Naive B cell (primary cell): Measurements from ENCODE around the gene SMIM36. TPM values are rescaled to one million over a fixed set of nuclear protein-coding genes. Genes with fewer than 3 reads are reported as not detected.
A peak's percentile ranks its signal among the peaks of the same experiment; 100 is the strongest.

Source experiments
- ATAC-seq, 2 donors: fragments of 150-1000 bp; cut with Tn5 transposase; 2 replicates each; pipeline ENCODE4 v1.10.0; 2021; ENCODE audit warnings: low read depth in 2 of 2, mild to moderate bottlenecking in 2 of 2, moderate library complexity in 2 of 2
- DNase-seq: peaks from one replicate; pipeline ENCODE4 v3.0.0; 2022
- H3K27ac Mint-ChIP-seq, 6 donors: one replicate each; pipeline ENCODE4 v1.8.0; 2020 to 2022; ENCODE audit warnings: mild to moderate bottlenecking in 6 of 6, mixed read lengths in 6 of 6, moderate library complexity in 5 of 6, inconsistent platforms in 2 of 6
- H3K27me3 Mint-ChIP-seq, 3 donors: one replicate each; pipeline ENCODE4 v1.8.0; 2021 to 2022; ENCODE audit warnings: mixed read lengths in 3 of 3, mild to moderate bottlenecking in 1 of 3
- H3K36me3 Mint-ChIP-seq, 2 donors: one replicate each; pipeline ENCODE4 v1.8.0; 2020 to 2022; ENCODE audit warnings: mixed read lengths in 2 of 2, inconsistent platforms in 1 of 2, mild to moderate bottlenecking in 1 of 2
- H3K4me1 Mint-ChIP-seq, 3 donors: one replicate each; pipeline ENCODE4 v1.8.0; 2020 to 2022; ENCODE audit warnings: mixed read lengths in 3 of 3, inconsistent platforms in 1 of 3, mild to moderate bottlenecking in 1 of 3, moderate library complexity in 1 of 3
- H3K4me3 Mint-ChIP-seq, 8 donors: one replicate each; pipeline ENCODE4 v1.8.0; 2020 to 2022; ENCODE audit warnings: mild to moderate bottlenecking in 8 of 8, mixed read lengths in 8 of 8, moderate library complexity in 8 of 8, inconsistent platforms in 2 of 8
- H3K9me3 Mint-ChIP-seq, 7 donors: one replicate each; pipeline ENCODE4 v1.8.0; 2020 to 2022; ENCODE audit warnings: mixed read lengths in 7 of 7, mild to moderate bottlenecking in 5 of 7, inconsistent platforms in 2 of 7, moderate library complexity in 1 of 7
- polyA plus RNA-seq, 6 donors: library from polyadenylated mRNA; unstranded; fragments of 300-500 nt; fragmentation: Illumina TruSeq; gene quantifications; one replicate each; pipeline ENCODE4 v1.2.3, GENCODE V29; 2021; ENCODE audit warnings: low read depth in 6 of 6

The SMIM36 gene
- not detected for polyA plus RNA-seq

GRCh38 chr17:55510986-55511721, at the start of gene SMIM36:
TSS of gene SMIM36 (minus strand) at chr17:55511452.
- ATAC-seq (no peak), DNase-seq (no peak)
- no peak within 1 kb of the TSS for H3K4me3 Mint-ChIP-seq
- no peaks in the 10 kb centered on the region for H3K9me3 Mint-ChIP-seq
- H3K27ac Mint-ChIP-seq: peak within 1 kb of the TSS in 1 of 6 donors; percentile 4
- H3K4me1 Mint-ChIP-seq: no peaks in the 10 kb centered on the region
- H3K36me3 Mint-ChIP-seq: no peaks in the 10 kb centered on the region
- H3K27me3 Mint-ChIP-seq: peaks cover 0 to 11% (median 0%) of the 10 kb centered on the region in 3 donors

- H3K36me3 Mint-ChIP-seq: no peaks in the 10 kb centered on the region
- DNase-seq (no peak), ATAC-seq (no peak)
- H3K9me3 Mint-ChIP-seq: peaks cover 0 to 6% (median 0%) of the 10 kb centered on the region in 7 donors
- peak overlapping the region in 1 of 8 donors; percentile 47 for H3K4me3 Mint-ChIP-seq
- no peaks in the 10 kb centered on the region for H3K4me1 Mint-ChIP-seq
- peaks cover 8 to 41% (median 21%) of the 10 kb centered on the region in 3 donors for H3K27me3 Mint-ChIP-seq
- no peak overlapping the region for H3K27ac Mint-ChIP-seq
Observed at GRCh38 chr17:55555772-55556171, 44.5 kb upstream of the SMIM36 start.

DNA sequence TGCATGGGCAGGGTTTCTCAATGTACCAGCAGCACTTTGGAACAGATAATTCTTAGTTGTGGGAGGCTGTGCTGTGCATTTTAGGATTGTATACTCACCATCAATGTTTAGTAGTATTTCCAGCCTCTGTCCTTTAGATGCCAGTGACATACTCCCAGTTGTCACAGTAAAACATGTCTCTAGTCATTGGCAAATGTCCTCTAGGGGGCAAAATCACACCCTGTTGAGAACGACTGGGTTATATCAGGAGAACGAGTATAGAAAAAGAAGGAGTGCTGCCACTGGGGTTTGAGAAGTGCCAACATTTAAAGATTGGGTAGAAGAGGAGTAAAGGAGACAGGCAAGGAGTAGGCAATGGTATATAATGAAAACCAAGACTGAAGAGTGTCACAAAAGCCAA, 37.9 kb upstream of the SMIM36 start:
- peaks cover 0 to 5% of the 10 kb centered on the region in 2 donors for H3K36me3 Mint-ChIP-seq
- H3K4me3 Mint-ChIP-seq: no peak overlapping the region
- no peak overlapping the region for H3K27ac Mint-ChIP-seq
- H3K4me1 Mint-ChIP-seq: no peaks in the 10 kb centered on the region
- H3K9me3 Mint-ChIP-seq: peaks cover 0 to 3% (median 0%) of the 10 kb centered on the region in 7 donors
- ATAC-seq (no peak), DNase-seq (no peak)
- H3K27me3 Mint-ChIP-seq: peaks cover 27 to 40% (median 29%) of the 10 kb centered on the region in 3 donors

DNA sequence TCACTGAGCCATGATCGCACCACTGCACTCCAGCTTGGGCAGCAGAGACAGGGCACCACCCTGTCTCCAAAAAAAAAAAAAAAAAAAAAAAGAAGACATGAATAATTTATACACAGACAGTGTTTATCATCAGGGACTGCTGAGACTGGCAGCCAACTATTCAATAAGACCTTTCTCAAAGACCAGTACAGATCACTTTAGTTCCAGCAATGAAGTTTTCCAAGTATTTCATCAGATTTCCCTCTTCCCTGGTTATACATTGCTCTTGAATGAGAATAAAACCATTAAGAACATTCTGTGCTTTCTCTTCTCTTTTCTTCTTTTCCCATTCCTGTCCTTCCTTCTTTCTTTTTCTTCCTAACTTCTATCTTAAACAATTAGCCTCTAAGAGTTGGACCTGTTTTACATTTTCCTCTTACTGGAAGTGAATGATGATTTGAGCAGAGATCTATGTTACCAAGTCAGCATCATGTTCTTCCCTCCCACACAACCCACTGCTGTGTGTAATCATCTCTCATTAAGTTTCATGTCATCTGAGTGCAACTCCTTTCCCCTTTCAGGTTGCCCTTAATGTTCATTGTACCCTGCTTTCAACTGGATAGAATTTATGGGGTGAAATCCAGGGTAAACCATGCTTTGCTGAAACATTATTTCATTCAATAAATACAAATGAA, 35.9 kb upstream of the SMIM36 start:
- peaks cover 0 to 11% (median 4%) of the 10 kb centered on the region in 7 donors for H3K9me3 Mint-ChIP-seq
- no peak for DNase-seq
- H3K4me1 Mint-ChIP-seq: no peaks in the 10 kb centered on the region
- H3K4me3 Mint-ChIP-seq: no peak overlapping the region
- peaks cover 35 to 47% (median 35%) of the 10 kb centered on the region in 3 donors for H3K27me3 Mint-ChIP-seq
- ATAC-seq: no peak
- H3K36me3 Mint-ChIP-seq: peaks cover 0 to 5% of the 10 kb centered on the region in 2 donors
- H3K27ac Mint-ChIP-seq: peak overlapping the region in 1 of 6 donors; percentile 13

DNA sequence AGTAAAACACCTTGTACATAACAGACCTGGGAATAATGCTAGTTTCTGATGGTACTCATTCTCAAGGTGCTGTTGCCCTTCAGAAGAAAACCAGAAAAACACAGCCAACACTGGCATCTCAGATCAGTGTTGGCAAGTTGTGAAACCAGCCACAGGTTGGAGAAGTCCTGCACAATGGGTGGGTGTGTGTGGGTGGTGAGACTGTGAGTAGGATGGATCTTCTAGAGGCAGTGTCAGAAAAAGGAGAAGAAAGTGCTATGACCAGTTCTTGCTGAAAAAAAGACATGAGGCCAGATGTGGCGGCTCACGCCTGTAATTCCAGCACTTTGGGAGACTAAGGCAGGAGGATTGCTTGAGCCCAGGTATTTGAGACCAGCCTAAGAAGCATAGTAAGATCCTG, 35.2 kb upstream of the SMIM36 start:
- Mint-ChIP-seq H3K4me3 (no peak overlapping the region), H3K4me1 (no peaks in the 10 kb centered on the region), H3K9me3 (peaks cover 0 to 11% (median 4%) of the 10 kb centered on the region in 7 donors), H3K36me3 (peaks cover 0 to 5% of the 10 kb centered on the region in 2 donors), H3K27me3 (peaks cover 35 to 42% (median 35%) of the 10 kb centered on the region in 3 donors), H3K27ac (no peak overlapping the region)
- ATAC-seq (no peak), DNase-seq (no peak)

GRCh38 chr17:55545806-55546205, 34.6 kb upstream of the SMIM36 start:
- Mint-ChIP-seq H3K4me3 (no peak overlapping the region), H3K36me3 (peaks cover 0 to 5% of the 10 kb centered on the region in 2 donors), H3K27ac (no peak overlapping the region), H3K4me1 (no peaks in the 10 kb centered on the region), H3K9me3 (peaks cover 0 to 11% (median 4%) of the 10 kb centered on the region in 7 donors), H3K27me3 (peaks cover 35 to 36% (median 35%) of the 10 kb centered on the region in 3 donors)
- ATAC-seq (no peak), DNase-seq (no peak)

DNA sequence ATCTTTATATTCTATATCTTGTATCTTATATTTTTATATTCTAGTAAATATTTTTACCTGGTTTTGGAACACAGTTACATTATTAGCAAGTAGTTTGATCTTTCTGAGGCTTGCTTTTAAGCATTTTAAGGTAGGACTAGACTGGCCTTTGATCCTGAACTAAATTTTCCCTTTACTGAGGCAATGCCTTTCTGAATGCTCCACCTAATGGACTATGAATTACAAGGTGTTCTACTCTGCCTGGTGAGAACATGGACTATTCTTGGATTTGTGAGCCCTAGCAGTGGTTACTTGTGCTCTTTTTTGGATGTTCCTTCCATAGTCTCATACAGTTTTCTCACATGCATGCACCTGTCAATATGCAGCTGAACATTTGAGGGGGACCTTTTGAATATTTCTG, 32.5 kb upstream of the SMIM36 start:
- no peak overlapping the region for H3K4me3 Mint-ChIP-seq
- H3K27ac Mint-ChIP-seq: no peak overlapping the region
- H3K36me3 Mint-ChIP-seq: peaks cover 0 to 5% of the 10 kb centered on the region in 2 donors
- peaks cover 0 to 11% (median 4%) of the 10 kb centered on the region in 7 donors for H3K9me3 Mint-ChIP-seq
- H3K27me3 Mint-ChIP-seq: peaks cover 33 to 42% (median 37%) of the 10 kb centered on the region in 3 donors
- ATAC-seq (no peak), DNase-seq (no peak)
- no peaks in the 10 kb centered on the region for H3K4me1 Mint-ChIP-seq

- no peaks in the 10 kb centered on the region for H3K4me1 Mint-ChIP-seq
Observed at GRCh38 chr17:55540414-55541091, 29.3 kb upstream of the SMIM36 start.

GRCh38 chr17:55536205-55536604, 25.0 kb upstream of the SMIM36 start:
- H3K27me3 Mint-ChIP-seq: peaks cover 8 to 17% (median 8%) of the 10 kb centered on the region in 3 donors
- no peak overlapping the region for H3K27ac Mint-ChIP-seq
- no peaks in the 10 kb centered on the region for H3K4me1 Mint-ChIP-seq
- H3K9me3 Mint-ChIP-seq: no peaks in the 10 kb centered on the region
- no peak overlapping the region for H3K4me3 Mint-ChIP-seq
- no peak for DNase-seq
- no peaks in the 10 kb centered on the region for H3K36me3 Mint-ChIP-seq
- ATAC-seq: no peak

More at GRCh38 chr17:55540414-55541091, 29.3 kb upstream of the SMIM36 start:
- no peak overlapping the region for H3K4me3 Mint-ChIP-seq
- no peaks in the 10 kb centered on the region for H3K36me3 Mint-ChIP-seq
- peaks cover 0 to 10% (median 4%) of the 10 kb centered on the region in 7 donors for H3K9me3 Mint-ChIP-seq
- ATAC-seq (no peak), DNase-seq (no peak)
- peaks cover 16 to 32% (median 18%) of the 10 kb centered on the region in 3 donors for H3K27me3 Mint-ChIP-seq
- H3K27ac Mint-ChIP-seq: no peak overlapping the region

DNA sequence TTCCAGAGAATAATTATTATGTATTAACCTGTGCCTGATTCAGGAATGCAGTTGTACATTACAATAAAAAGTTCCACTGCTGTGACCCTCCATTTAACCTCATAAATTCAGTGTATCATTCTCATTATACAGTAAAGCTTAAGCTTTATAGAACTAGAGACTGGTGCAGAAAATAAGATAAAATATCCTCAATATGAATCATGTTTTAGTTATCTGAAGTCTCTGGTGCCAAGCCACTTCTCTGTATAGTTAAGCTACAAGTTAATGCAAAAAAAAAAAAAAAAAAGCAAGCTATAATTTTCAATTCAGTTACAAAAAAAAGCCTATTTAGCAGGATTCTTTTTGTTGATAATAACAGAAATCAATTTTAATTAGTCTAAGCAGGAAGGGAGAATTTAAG, 22.4 kb upstream of the SMIM36 start:
- no peaks in the 10 kb centered on the region for H3K36me3 Mint-ChIP-seq

GRCh38 chr17:55532670-55533069, 21.4 kb upstream of the SMIM36 start:
- Mint-ChIP-seq H3K27me3 (no peaks in the 10 kb centered on the region), H3K36me3 (no peaks in the 10 kb centered on the region), H3K9me3 (no peaks in the 10 kb centered on the region), H3K4me1 (no peaks in the 10 kb centered on the region), H3K4me3 (no peak overlapping the region), H3K27ac (no peak overlapping the region)
- DNase-seq: no peak
- no peak for ATAC-seq

More for the DNA sequence above, 22.4 kb upstream of the SMIM36 start:
- ATAC-seq (no peak), DNase-seq (no peak)
- H3K4me1 Mint-ChIP-seq: no peaks in the 10 kb centered on the region
- no peaks in the 10 kb centered on the region for H3K9me3 Mint-ChIP-seq
- no peak overlapping the region for H3K27ac Mint-ChIP-seq
- no peak overlapping the region for H3K4me3 Mint-ChIP-seq
- peaks cover 4 to 5% (median 5%) of the 10 kb centered on the region in 3 donors for H3K27me3 Mint-ChIP-seq

- Mint-ChIP-seq H3K4me3 (no peak overlapping the region), H3K27ac (peak overlapping the region in 1 of 6 donors; percentile 18), H3K9me3 (no peaks in the 10 kb centered on the region), H3K4me1 (no peaks in the 10 kb centered on the region), H3K27me3 (peaks cover 0 to 4% (median 0%) of the 10 kb centered on the region in 3 donors), H3K36me3 (no peaks in the 10 kb centered on the region)
- ATAC-seq (no peak), DNase-seq (no peak)
Observed at GRCh38 chr17:55531053-55531728, 19.9 kb upstream of the SMIM36 start.

- no peaks in the 10 kb centered on the region for H3K9me3 Mint-ChIP-seq
- no peaks in the 10 kb centered on the region for H3K36me3 Mint-ChIP-seq
- no peak overlapping the region for H3K27ac Mint-ChIP-seq
- no peak for ATAC-seq
- no peaks in the 10 kb centered on the region for H3K4me1 Mint-ChIP-seq
- peaks cover 0 to 4% (median 0%) of the 10 kb centered on the region in 3 donors for H3K27me3 Mint-ChIP-seq
- DNase-seq: no peak
- no peak overlapping the region for H3K4me3 Mint-ChIP-seq
Observed at GRCh38 chr17:55530064-55530463, 18.8 kb upstream of the SMIM36 start.
